GM10266 (cell line): ENCODE measurements around the gene USH1C.

Source experiments
- DNase-seq: peaks from one replicate; pipeline ENCODE4 v3.0.0; 2012; ENCODE audit errors: extremely low spot score
- TF ChIP-seq, protein P1 (sequence below): IDR thresholded peaks from 2 replicates; pipeline ENCODE4 v1.5.1; 2012; ENCODE audit warnings: mild to moderate bottlenecking, low read depth; ENCODE audit not compliant: control insufficient read depth, insufficient read depth; ENCODE audit errors: missing control alignments

Gene USH1C

DNA sequence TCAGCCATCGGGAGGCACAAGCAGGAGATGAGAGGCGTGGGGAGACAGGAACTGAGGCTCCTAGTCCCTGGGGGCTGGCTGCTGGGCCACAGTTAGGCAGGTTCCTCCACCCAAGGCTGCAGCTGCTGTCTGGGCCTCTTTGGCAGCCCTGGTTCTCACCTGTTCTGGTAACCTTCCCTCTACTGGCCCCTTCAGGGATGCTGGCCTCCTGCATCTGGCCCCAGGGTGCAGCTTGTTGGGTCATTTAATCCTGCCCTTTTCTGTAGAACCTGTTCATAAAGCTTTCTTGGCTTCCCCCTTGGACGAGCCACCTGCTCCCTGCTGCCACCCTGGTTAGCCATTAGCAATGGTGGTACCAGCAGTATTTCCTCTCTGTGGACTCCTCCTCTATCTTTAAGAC is 5.5 kb downstream of the USH1C start:
- no peak for DNase-seq
- TF ChIP-seq, protein P1, sequence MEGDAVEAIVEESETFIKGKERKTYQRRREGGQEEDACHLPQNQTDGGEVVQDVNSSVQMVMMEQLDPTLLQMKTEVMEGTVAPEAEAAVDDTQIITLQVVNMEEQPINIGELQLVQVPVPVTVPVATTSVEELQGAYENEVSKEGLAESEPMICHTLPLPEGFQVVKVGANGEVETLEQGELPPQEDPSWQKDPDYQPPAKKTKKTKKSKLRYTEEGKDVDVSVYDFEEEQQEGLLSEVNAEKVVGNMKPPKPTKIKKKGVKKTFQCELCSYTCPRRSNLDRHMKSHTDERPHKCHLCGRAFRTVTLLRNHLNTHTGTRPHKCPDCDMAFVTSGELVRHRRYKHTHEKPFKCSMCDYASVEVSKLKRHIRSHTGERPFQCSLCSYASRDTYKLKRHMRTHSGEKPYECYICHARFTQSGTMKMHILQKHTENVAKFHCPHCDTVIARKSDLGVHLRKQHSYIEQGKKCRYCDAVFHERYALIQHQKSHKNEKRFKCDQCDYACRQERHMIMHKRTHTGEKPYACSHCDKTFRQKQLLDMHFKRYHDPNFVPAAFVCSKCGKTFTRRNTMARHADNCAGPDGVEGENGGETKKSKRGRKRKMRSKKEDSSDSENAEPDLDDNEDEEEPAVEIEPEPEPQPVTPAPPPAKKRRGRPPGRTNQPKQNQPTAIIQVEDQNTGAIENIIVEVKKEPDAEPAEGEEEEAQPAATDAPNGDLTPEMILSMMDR: no peak

DNA sequence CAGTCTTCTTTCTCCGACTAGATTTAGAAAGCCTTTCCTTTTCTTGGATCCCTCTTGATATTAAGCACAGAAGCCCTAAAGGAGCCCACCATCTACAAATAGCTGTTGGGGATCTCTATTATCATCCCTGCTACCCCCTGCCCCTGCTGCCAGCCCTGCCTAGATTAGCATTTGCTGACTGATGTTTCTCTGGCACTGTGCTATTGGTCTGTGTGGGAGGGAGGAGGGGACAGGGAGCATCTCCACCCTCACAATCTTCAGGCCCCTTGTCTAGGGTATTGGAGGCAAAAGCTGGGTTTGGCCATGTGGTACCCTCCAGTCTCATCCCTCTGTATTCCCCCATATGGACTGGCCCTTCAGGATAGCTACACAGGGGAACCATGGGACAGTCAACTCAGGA is 6.2 kb downstream of the USH1C start:
- TF ChIP-seq, protein P1: no peak
- no peak for DNase-seq

DNA sequence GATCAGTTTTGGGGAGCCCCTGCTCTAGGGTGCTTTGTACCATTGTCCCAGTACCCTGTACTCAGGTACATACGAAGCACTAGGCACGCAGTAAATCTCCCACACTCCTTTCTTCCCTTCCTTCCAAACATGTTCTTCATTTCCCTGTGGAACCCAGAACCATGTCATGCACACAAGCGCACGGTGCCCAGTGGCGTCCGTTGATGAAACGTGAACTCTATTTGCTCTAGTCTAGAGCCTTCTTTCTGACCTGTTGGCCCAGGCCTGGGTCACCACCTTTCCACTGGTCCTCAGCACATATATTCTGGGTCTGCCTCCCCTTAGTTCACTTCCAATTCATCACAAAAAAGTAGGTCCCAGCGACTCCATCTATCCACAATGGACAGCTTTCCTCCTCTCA is 7.0 kb downstream of the USH1C start:
- TF ChIP-seq, protein P1: no peak
- no peak for DNase-seq

DNA sequence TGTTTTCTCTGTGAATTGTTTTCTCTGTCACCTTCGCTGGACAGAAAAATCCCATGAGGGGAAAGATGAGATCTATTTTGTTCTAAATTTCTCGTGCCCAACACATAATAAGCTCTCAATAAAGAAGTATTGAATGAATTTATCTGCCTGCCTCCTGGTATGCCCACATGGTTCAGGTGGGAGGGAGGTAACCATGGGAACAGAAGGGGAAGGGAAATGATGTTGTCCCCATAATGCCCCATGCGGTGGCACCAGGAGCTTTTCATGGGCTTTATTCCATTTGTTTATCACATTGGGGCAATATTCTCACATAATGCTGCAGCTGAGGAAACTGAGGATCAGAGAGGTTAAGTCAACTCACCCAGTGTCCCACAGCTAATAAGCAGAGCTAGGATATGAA is 8.7 kb downstream of the USH1C start:
- DNase-seq: no peak
- TF ChIP-seq, protein P1: no peak

DNA sequence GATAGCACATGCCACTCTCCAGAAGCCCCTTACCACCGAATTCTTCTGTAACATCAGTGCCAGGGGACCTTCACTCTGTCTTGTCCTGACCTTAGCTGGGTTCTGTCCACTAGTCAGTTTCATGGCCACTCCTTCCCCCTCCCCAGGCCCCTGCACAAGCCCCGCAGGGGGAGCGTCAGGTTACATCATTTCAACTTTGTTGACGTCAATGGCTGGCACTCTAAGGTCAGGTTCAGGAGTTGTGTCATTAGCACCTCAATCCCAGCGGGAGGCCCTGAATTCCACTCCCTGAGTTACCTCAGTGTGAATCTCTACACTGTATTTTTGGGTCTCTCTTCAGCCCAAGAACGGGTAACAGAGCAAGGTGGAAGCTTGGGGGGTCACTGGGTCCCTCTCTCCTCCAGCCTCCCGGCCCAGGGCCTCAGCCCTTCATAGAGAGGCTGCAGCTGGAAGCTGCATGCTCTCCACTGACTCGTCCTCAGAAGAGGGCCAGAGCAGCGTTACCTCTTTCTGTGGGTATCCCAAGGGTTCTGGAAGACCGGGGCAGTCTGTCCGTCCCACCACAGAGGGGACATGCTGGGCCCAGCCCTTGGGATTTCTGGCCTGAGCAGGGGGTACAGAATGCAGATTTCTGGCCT is 10.3 kb downstream of the USH1C start:
- no peak for DNase-seq
- TF ChIP-seq, protein P1: no peak

DNA sequence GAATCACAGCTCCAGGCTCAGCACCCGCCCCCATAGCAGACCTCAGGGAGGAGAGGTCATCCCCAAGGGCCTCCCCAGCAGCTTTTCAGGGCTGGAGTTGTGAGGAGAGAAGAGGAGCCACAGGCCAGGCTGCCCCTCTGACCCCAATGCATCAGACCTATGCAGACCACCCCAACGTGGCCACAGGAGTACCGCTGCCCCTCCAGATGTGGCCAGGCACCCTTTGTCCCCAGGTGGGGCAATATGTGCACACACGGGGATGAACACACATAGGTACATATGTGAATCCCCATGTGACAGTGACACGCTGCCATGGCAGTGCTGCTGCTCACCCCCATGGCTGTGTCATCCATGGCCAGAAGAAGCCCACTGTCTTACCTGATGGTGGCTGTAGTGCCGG is 10.9 kb downstream of the USH1C start:
- no peak for DNase-seq
- TF ChIP-seq, protein P1: no peak

DNA sequence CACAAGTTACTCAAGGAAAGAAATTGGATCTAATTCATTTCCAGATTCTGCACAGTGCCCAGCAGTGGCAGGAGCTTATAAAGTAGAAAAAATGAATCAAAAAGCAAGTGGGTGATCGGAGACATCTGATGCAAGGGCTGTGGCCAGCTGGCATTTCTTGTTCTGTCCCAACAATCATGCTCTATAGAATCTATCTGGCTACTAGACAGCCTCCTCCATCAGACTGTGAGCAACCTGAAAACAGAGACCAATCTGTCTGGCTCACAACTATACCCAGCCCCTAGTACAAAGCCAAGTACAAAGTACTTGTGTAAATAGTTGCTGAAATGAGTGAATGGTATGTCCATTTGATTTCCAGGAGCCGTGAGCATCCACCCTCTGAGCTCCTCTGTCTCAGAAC is 11.4 kb downstream of the USH1C start:
- TF ChIP-seq, protein P1: no peak
- no peak for DNase-seq
